Activated naive CD8-positive, alpha-beta T cell treated with anti-CD3 and anti-CD28 coated beads, Interleukin-2, amount 50 U/mL, for 16 hours (primary cell): ENCODE data around the gene TEN1.
"Not testable (repeated sequence)": the region's sequence is repeated elsewhere in the genome, so short reads cannot be mapped to it uniquely, and the experiment has no call there.

ENCODE experiments used
- DNase-seq: peaks from one replicate; pipeline ENCODE4 v3.0.0-alpha.2; 2020; ENCODE audit warnings: low read depth, low spot score

Gene TEN1

GRCh38 chr17:76025294-76025693, 46.3 kb downstream of the TEN1 start:
- DNase-seq: no peak

- no peak for DNase-seq
These were observed 47.7 kb downstream of the TEN1 start for GRCh38 chr17:76026714-76027158.

- DNase-seq: no peak
These were observed 48.3 kb downstream of the TEN1 start, which contains the start of gene EVPL for GRCh38 chr17:76027159-76027839. EVPL (minus strand) TSS chr17:76027306; CDS start chr17:76027198, 108 bp downstream.

- DNase-seq: no peak
These were observed 53.2 kb downstream of the TEN1 start for GRCh38 chr17:76032073-76032779.

GRCh38 chr17:76032780-76033108, 53.7 kb downstream of the TEN1 start:
- DNase-seq: no peak

- no peak for DNase-seq
These were observed 54.1 kb downstream of the TEN1 start for GRCh38 chr17:76033139-76033538.

- DNase-seq: no peak
These were observed 55.6 kb downstream of the TEN1 start for GRCh38 chr17:76034428-76035350.

- no peak for DNase-seq
These were observed 57.6 kb downstream of the TEN1 start for GRCh38 chr17:76036497-76037261.

GRCh38 chr17:76038050-76038449, 59.0 kb downstream of the TEN1 start:
- no peak for DNase-seq

- DNase-seq: no peak
These were observed 60.1 kb downstream of the TEN1 start for GRCh38 chr17:76039121-76039520.

GRCh38 chr17:76040376-76040775, 61.3 kb downstream of the TEN1 start:
- DNase-seq: no peak

GRCh38 chr17:76042868-76043267, 63.8 kb downstream of the TEN1 start:
- not testable (repeated sequence) for DNase-seq

- DNase-seq: not testable (repeated sequence)
These were observed 65.5 kb downstream of the TEN1 start for GRCh38 chr17:76044475-76045007.

GRCh38 chr17:76046064-76046463, 67.0 kb downstream of the TEN1 start:
- DNase-seq: no peak

- DNase-seq: no peak
These were observed 69.1 kb downstream of the TEN1 start for GRCh38 chr17:76048025-76048605.

- DNase-seq: no peak
These were observed 69.7 kb downstream of the TEN1 start for GRCh38 chr17:76048711-76049110.

GRCh38 chr17:76049239-76049638, 70.2 kb downstream of the TEN1 start:
- DNase-seq: no peak

GRCh38 chr17:76049836-76050537, 70.9 kb downstream of the TEN1 start:
- no peak for DNase-seq
